ENCODE measurements around the gene RPL14. TPM values are rescaled to one million over a fixed set of nuclear protein-coding genes. Genes with fewer than 3 reads are reported as not detected.
A peak's percentile ranks its signal among the peaks of the same experiment; 100 is the strongest.

RPL14 gene
- total and polyA plus RNA-seq, 2 of the 13 experiments (the other 11 are each of a cell fraction or from before 2014, with no cell fraction given), result 502 to 1,291 TPM

DNA sequence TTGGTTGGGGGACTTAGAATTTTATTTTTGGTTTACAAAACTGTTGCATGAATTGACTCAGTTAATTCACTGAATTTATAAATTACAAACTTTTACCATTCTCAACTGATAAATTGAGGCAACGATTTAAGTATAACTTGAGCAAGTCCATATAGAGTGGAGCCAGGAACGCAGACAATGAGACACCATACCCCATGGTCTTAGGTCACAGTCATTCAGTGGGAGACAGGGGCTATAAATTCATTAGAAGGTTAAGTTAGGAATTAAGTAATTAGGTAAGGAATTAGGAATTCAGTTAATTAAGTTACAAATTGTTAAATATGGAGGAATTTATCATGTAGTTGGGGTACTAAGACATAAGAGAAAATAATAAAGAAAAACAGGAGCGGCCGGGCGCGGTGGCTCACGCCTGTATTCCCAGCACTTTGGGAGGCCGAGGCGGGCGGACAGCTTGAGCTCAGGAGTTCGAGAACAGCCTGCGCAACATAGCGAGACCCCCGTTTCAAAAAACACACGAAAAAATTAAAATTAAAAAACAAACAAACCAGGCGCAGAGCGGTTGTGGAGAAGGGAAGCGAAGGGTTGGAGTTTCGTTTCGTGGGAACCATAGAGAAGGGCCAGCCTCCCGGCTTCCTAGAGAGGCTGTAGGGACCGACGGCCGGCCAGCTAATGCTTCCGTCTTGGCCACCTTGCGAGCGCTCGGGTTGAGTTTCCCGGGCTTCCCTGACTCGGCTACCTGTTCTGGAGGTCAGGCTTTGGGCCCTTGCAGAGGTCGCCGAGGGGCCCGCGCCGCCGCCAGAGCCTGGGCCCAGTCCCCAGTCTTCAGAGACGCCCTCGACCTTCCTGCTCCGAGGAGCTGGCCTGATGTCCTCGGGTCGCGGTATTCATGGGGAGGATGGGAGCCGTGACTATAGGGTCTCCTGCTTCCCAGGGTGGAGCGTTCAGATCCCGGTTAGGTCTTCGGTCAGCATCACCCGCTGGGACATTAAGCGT is 19.6 kb downstream of the RPL14 start, which contains the start of gene ZNF619 (continued):
- TF ChIP-seq, protein P1, sequence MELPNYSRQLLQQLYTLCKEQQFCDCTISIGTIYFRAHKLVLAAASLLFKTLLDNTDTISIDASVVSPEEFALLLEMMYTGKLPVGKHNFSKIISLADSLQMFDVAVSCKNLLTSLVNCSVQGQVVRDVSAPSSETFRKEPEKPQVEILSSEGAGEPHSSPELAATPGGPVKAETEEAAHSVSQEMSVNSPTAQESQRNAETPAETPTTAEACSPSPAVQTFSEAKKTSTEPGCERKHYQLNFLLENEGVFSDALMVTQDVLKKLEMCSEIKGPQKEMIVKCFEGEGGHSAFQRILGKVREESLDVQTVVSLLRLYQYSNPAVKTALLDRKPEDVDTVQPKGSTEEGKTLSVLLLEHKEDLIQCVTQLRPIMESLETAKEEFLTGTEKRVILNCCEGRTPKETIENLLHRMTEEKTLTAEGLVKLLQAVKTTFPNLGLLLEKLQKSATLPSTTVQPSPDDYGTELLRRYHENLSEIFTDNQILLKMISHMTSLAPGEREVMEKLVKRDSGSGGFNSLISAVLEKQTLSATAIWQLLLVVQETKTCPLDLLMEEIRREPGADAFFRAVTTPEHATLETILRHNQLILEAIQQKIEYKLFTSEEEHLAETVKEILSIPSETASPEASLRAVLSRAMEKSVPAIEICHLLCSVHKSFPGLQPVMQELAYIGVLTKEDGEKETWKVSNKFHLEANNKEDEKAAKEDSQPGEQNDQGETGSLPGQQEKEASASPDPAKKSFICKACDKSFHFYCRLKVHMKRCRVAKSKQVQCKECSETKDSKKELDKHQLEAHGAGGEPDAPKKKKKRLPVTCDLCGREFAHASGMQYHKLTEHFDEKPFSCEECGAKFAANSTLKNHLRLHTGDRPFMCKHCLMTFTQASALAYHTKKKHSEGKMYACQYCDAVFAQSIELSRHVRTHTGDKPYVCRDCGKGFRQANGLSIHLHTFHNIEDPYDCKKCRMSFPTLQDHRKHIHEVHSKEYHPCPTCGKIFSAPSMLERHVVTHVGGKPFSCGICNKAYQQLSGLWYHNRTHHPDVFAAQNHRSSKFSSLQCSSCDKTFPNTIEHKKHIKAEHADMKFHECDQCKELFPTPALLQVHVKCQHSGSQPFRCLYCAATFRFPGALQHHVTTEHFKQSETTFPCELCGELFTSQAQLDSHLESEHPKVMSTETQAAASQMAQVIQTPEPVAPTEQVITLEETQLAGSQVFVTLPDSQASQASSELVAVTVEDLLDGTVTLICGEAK (IDR thresholded peaks at IDR 0.05), result no peak
- TF ChIP-seq, protein P1 (CRISPR knock-in tag; IDR thresholded peaks at IDR 0.05), result peak; percentile 37; the same call in 1 of the 2 replicates
- TF ChIP-seq JUND (CRISPR knock-in tag; IDR thresholded peaks at IDR 0.05) (no peak), ZNF557 (CRISPR knock-in tag; IDR thresholded peaks at IDR 0.05) (0 out of 2 replicates have a peak, but pooled peaks have one; percentile 43), ZNF615 (CRISPR knock-in tag; IDR thresholded peaks at IDR 0.05; ENCODE audit: borderline replicate concordance) (no peak), MYC (CRISPR knock-in tag; IDR thresholded peaks at IDR 0.05; ENCODE audit: borderline replicate concordance) (peak; percentile 36; the same call in 1 of the 2 replicates), ZMYM4 (CRISPR knock-in tag; IDR thresholded peaks at IDR 0.05) (0 out of 2 replicates have a peak, but pooled peaks have one; percentile 1), MXD4 (CRISPR knock-in tag; IDR thresholded peaks at IDR 0.05) (no peak), ZNF768 (CRISPR knock-in tag; IDR thresholded peaks at IDR 0.05) (peak; percentile 31; the same call in 1 of the 2 replicates), HCFC1 (IDR thresholded peaks at IDR 0.05; ENCODE audit: low read depth, low read length) (peak; percentile 20; the same call in 1 of the 2 replicates), MEIS2 (CRISPR knock-in tag; IDR thresholded peaks at IDR 0.05) (peak; percentile 62; the same call in 1 of the 2 replicates), ZFP37 (CRISPR knock-in tag; IDR thresholded peaks at IDR 0.05; ENCODE audit: borderline replicate concordance) (no peak)
- TF ChIP-seq, protein P2, sequence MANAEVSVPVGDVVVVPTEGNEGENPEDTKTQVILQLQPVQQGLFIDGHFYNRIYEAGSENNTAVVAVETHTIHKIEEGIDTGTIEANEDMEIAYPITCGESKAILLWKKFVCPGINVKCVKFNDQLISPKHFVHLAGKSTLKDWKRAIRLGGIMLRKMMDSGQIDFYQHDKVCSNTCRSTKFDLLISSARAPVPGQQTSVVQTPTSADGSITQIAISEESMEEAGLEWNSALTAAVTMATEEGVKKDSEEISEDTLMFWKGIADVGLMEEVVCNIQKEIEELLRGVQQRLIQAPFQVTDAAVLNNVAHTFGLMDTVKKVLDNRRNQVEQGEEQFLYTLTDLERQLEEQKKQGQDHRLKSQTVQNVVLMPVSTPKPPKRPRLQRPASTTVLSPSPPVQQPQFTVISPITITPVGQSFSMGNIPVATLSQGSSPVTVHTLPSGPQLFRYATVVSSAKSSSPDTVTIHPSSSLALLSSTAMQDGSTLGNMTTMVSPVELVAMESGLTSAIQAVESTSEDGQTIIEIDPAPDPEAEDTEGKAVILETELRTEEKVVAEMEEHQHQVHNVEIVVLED (CRISPR knock-in tag; IDR thresholded peaks at IDR 0.05; ENCODE audit: borderline replicate concordance), result peak; percentile 56; the same call in 1 of the 2 replicates
- TF ChIP-seq, protein P3, sequence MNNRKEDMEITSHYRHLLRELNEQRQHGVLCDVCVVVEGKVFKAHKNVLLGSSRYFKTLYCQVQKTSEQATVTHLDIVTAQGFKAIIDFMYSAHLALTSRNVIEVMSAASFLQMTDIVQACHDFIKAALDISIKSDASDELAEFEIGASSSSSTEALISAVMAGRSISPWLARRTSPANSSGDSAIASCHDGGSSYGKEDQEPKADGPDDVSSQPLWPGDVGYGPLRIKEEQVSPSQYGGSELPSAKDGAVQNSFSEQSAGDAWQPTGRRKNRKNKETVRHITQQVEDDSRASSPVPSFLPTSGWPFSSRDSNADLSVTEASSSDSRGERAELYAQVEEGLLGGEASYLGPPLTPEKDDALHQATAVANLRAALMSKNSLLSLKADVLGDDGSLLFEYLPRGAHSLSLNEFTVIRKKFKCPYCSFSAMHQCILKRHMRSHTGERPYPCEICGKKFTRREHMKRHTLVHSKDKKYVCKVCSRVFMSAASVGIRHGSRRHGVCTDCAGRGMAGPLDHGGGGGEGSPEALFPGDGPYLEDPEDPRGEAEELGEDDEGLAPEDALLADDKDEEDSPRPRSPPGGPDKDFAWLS (CRISPR knock-in tag; IDR thresholded peaks at IDR 0.05; ENCODE audit: borderline replicate concordance), result no peak
- TF ChIP-seq, protein P4, sequence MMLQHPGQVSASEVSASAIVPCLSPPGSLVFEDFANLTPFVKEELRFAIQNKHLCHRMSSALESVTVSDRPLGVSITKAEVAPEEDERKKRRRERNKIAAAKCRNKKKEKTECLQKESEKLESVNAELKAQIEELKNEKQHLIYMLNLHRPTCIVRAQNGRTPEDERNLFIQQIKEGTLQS (CRISPR knock-in tag; IDR thresholded peaks at IDR 0.05), result 0 out of 2 replicates have a peak, but pooled peaks have one; percentile 13
